ENCODE data around the gene STAT3.

DNA sequence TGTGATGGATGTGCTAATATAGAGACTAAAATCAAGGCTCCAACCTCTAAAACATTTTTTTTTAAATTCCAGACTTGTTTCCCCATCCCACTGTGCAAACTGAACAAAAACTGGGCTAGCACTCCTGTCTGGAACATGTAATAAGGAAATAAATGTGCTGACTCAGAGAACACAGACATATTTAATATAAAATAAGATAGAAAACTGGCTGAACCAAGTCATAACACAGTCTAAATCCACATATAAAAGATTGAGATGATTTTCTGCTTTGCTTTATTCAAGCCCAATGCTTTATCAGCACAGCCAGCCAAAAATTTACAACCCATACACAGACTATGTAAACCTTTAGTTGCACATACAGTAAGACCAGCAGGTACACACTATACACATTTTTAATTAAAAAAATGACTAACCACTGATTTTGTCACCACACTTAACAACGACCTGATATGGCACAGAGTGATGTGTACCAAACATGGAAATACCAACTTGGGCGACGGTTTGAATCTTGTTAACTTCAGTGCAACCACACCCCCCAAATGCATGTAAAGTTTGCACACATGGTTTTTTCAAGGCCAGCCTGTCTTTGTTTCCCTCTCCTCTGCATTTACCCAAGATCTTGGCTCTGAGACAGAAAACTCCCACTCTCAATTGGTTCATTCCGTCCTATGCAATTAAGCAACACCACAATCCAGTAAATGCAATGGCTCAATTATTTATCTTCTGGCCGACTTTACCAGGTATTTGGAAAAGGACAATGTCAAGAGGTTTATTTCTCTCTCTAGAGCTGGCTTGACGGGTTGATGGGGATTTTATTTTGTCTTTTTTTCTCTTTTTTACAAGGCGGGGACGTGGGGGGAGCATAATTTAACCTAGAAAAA lies 1.2 kb downstream of the STAT3 start:
- TF ChIP-seq, protein P1, sequence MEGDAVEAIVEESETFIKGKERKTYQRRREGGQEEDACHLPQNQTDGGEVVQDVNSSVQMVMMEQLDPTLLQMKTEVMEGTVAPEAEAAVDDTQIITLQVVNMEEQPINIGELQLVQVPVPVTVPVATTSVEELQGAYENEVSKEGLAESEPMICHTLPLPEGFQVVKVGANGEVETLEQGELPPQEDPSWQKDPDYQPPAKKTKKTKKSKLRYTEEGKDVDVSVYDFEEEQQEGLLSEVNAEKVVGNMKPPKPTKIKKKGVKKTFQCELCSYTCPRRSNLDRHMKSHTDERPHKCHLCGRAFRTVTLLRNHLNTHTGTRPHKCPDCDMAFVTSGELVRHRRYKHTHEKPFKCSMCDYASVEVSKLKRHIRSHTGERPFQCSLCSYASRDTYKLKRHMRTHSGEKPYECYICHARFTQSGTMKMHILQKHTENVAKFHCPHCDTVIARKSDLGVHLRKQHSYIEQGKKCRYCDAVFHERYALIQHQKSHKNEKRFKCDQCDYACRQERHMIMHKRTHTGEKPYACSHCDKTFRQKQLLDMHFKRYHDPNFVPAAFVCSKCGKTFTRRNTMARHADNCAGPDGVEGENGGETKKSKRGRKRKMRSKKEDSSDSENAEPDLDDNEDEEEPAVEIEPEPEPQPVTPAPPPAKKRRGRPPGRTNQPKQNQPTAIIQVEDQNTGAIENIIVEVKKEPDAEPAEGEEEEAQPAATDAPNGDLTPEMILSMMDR (IDR thresholded peaks at IDR 0.05) = no peak
- no peak for TF ChIP-seq ZFX (IDR thresholded peaks at IDR 0.05; ENCODE audit: borderline replicate concordance)

Data from 22Rv1 (cell line).